DND-41 (cell line): ENCODE results near the gene MFAP3L.

Experiments used
- CTCF ChIP-seq: IDR thresholded peaks from 2 replicates; pipeline ENCODE4 v1.5.1; 2012; ENCODE audit warnings: borderline replicate concordance, low read length, moderate library complexity, mild to moderate bottlenecking; ENCODE audit not compliant: poor library complexity, severe bottlenecking; ENCODE audit errors: extremely low read depth
- EZH2 ChIP-seq: IDR thresholded peaks from 3 replicates; pipeline ENCODE4 v1.6.1; 2012; ENCODE audit warnings: borderline replicate concordance, low read depth, mild to moderate bottlenecking, moderate library complexity, low read length, inconsistent platforms; ENCODE audit not compliant: severe bottlenecking

GRCh38 chr4:169976951-169977350 lies 49.2 kb downstream of the MFAP3L start:
- TF ChIP-seq CTCF (no peak), EZH2 (no peak)
